BJ (cell line): ENCODE data around the gene PRKCH. TPM values are rescaled to one million over a fixed set of nuclear protein-coding genes. Genes with fewer than 3 reads are reported as not detected.

ENCODE experiments used
- CTCF ChIA-PET: fragments of 350-600 bp; formaldehyde crosslinking; extraction: SDS; loops from one replicate; lab custom pipeline; 2021; ENCODE audit warnings: antibody characterized with exemption, inconsistent platforms; lab: Yijun Ruan, JAX
- POLR2A ChIA-PET: fragments of 300-600 bp; sonication (Branson Sonifier 250); formaldehyde crosslinking; extraction: SDS; loops from one replicate; lab custom pipeline; 2021; ENCODE audit warnings: antibody characterized with exemption; lab: Charles Lee
- DNase-seq: peaks from one replicate; pipeline ENCODE4 v3.0.0-alpha.2; 2011; ENCODE audit warnings: low read depth
- H3K27me3 ChIP-seq: 2 replicates; pipeline ENCODE4 v1.6.0; 2011; ENCODE audit warnings: low read length; ENCODE audit not compliant: control insufficient read depth, insufficient read depth
- H3K36me3 ChIP-seq: 2 replicates; pipeline ENCODE4 v1.5.1; 2011; ENCODE audit warnings: low read length; ENCODE audit not compliant: control insufficient read depth, insufficient read depth
- H3K4me3 ChIP-seq: 2 replicates; pipeline ENCODE4 v1.5.1; 2011; ENCODE audit warnings: low read depth, mild to moderate bottlenecking, control low read depth, low read length
- polyA plus RNA-seq: library from polyadenylated mRNA; depleted of rRNA; stranded (reverse); fragments of >200 nt; gene quantifications from 2 replicates; pipeline ENCODE4 v1.2.3, GENCODE V29; 2011
- TF ChIP-seq, protein P1 (sequence below): IDR thresholded peaks from 2 replicates; pipeline ENCODE4 v1.5.1; 2011; ENCODE audit warnings: low read depth, mild to moderate bottlenecking, control low read depth, inconsistent platforms, low read length, moderate library complexity; ENCODE audit not compliant: insufficient read depth

Gene PRKCH
- polyA plus RNA-seq, 1 experiment: 2.0 TPM

DNA sequence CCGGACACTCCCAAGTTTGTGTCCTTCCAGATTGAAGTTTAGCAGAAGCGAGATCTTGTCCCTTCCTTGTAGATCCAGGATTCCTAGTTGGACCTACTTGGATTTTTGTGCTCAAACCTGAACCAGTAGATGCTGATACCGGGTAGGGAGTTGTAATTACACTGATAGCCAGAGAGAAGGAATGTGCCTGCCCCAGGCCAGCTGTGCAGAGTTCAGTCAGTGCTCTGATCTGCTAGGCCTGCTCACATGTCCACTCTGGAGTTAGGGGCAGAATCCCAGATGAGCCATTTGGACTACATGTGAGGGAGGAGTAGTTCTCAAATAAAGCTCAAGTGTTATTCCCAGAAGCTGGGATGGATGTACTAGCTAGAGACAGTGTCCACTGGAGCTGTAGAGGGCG lies 65.7 kb downstream of the PRKCH start:
- POLR2A ChIA-PET: no interaction called here
- no peaks in the 10 kb centered on the region for H3K36me3 ChIP-seq
- H3K27me3 ChIP-seq: no peaks in the 10 kb centered on the region
- TF ChIP-seq, protein P1, sequence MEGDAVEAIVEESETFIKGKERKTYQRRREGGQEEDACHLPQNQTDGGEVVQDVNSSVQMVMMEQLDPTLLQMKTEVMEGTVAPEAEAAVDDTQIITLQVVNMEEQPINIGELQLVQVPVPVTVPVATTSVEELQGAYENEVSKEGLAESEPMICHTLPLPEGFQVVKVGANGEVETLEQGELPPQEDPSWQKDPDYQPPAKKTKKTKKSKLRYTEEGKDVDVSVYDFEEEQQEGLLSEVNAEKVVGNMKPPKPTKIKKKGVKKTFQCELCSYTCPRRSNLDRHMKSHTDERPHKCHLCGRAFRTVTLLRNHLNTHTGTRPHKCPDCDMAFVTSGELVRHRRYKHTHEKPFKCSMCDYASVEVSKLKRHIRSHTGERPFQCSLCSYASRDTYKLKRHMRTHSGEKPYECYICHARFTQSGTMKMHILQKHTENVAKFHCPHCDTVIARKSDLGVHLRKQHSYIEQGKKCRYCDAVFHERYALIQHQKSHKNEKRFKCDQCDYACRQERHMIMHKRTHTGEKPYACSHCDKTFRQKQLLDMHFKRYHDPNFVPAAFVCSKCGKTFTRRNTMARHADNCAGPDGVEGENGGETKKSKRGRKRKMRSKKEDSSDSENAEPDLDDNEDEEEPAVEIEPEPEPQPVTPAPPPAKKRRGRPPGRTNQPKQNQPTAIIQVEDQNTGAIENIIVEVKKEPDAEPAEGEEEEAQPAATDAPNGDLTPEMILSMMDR: no peak
- DNase-seq: no peak
- CTCF ChIA-PET: no interaction called here
- H3K4me3 ChIP-seq: no peak overlapping the region

DNA sequence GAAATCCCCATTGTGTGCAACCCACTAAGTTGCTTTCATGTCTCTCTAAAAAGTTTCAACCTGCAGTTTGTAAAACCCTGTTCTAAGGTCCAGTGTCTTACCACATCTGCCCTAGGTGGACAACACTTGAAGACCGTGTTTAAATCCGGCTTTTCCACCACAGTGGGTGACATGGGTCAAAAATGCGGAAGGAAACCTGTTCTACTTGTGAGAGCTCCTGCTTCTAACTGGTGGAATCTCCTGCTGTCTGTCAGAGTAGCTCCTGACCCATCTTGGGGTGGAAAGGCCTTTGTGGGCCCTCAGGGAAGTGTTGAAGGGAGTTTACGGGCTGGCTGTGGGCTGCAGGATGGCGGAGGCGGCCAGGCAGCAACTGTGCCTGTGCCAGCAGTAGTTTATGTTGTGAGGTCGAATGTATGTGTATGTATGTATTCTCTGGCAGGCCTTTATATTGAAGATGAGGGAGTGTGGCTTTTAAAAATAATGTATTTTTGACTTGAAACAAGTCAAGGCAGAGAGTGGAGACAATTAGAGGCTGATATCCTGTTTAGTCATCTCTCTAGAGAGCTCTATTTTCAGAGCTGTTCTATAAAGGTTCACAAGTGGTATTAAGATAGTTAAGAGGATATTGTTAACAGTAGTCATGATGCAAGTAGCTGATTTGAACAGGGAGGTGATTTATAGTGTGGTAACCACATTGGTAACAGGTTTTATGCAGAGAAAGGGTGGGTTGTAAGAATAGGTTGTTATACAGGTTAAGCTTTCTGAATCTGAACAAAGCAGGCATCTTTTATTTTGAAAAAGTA lies 67.0 kb downstream of the PRKCH start:
- no peak for DNase-seq
- Histone ChIP-seq H3K36me3 (no peaks in the 10 kb centered on the region), H3K4me3 (no peak overlapping the region), H3K27me3 (no peaks in the 10 kb centered on the region)
- ChIA-PET POLR2A (no interaction called here), CTCF (no interaction called here)
- TF ChIP-seq, protein P1: no peak

DNA sequence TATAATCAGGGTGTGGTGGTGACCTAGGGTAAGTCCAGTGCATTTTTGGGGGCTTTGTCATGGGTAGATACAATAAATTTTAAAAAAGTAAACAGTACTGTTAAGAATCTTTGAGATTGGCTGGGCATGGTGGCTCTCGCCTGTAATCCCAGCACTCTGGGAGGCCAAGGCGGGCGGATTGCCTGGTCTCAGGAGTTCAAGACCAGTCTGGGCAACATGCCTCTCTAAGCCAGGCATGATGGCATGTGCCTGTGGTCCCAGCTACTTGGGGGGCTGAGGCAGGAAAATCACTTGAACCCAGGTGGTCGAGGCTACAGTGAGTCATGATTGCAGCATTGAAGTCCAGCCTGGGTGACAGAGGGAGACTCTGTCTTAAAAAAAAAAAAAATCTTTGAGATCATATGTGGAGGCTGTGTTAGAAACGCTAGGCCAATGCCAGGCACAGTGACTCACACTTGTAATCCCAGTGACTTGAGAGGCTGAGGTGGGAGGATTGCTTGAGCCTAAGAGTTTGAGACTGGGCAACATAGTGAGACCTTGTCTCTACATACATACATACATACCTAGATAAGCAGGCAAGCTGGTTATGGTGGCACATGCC lies 67.7 kb downstream of the PRKCH start:
- TF ChIP-seq, protein P1: no peak
- no peaks in the 10 kb centered on the region for H3K27me3 ChIP-seq
- H3K4me3 ChIP-seq: no peak overlapping the region
- H3K36me3 ChIP-seq: no peaks in the 10 kb centered on the region
- DNase-seq: no peak
- CTCF ChIA-PET: no interaction called here
- POLR2A ChIA-PET: no interaction called here

DNA sequence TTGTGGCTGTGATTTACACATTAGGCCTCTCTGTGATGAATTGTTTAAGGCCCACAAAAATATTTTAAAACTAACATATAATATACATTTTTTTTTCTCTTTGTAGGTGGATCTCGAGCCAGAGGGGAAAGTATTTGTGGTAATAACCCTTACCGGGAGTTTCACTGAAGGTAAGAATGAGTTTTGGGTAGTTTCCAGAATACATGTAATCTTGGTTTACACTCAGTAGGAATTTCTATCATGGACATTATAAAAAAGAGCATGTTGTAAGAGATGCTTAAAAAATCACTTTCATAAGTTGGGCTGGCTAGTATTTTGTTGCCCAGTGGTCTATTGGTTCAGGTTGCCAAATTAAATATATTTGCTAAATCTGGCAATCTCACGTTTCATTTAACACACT lies 69.7 kb downstream of the PRKCH start:
- H3K4me3 ChIP-seq: no peak overlapping the region
- no peak for DNase-seq
- POLR2A ChIA-PET: no interaction called here
- no peaks in the 10 kb centered on the region for H3K27me3 ChIP-seq
- CTCF ChIA-PET: no interaction called here
- TF ChIP-seq, protein P1: no peak
- no peaks in the 10 kb centered on the region for H3K36me3 ChIP-seq

DNA sequence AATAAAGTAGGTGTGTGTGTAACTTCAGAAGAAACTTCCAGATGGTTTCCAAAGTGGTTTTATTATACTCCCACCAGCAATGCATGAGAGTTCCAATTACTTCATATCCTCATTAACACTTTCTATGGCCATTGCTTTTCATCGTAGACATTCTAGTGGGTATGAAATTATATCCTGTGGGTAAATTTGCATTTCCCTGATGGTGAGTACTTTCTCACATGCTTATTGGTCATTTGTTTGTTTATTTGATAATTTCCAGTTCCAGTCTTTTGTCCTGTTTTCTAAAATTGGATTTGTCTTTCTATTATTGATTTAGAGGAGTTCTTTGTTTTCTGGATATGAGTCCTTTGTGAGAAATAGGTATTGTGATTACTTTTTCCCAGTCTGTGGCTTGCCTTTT lies 70.9 kb downstream of the PRKCH start:
- Histone ChIP-seq H3K27me3 (no peaks in the 10 kb centered on the region), H3K4me3 (no peak overlapping the region), H3K36me3 (no peaks in the 10 kb centered on the region)
- DNase-seq: no peak
- ChIA-PET CTCF (no interaction called here), POLR2A (no interaction called here)
- TF ChIP-seq, protein P1: no peak
